ENCODE data around the gene COA7.

DNA sequence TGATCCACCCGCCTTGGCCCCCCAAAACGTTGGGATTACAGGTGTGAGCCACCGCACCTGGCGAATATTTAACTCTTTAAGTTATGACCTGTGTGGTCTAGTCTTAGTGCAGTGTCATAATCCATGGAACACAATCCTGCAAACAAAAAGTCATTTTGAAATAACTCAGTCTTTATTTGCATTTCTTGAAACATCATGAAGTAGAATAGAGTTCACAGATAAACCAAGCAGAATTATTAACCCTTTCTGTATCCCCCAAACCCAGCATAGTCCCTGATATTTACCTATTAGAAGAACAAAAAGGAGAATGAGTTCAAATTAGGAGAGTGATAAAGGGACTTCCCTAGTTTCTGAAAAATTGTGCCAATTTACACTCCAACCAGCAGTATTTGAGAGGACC is 48.0 kb upstream of the COA7 start:
- TF ChIP-seq, protein P1, sequence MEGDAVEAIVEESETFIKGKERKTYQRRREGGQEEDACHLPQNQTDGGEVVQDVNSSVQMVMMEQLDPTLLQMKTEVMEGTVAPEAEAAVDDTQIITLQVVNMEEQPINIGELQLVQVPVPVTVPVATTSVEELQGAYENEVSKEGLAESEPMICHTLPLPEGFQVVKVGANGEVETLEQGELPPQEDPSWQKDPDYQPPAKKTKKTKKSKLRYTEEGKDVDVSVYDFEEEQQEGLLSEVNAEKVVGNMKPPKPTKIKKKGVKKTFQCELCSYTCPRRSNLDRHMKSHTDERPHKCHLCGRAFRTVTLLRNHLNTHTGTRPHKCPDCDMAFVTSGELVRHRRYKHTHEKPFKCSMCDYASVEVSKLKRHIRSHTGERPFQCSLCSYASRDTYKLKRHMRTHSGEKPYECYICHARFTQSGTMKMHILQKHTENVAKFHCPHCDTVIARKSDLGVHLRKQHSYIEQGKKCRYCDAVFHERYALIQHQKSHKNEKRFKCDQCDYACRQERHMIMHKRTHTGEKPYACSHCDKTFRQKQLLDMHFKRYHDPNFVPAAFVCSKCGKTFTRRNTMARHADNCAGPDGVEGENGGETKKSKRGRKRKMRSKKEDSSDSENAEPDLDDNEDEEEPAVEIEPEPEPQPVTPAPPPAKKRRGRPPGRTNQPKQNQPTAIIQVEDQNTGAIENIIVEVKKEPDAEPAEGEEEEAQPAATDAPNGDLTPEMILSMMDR (IDR thresholded peaks at IDR 0.05): no peak
- TF ChIP-seq EZH2 (IDR thresholded peaks at IDR 0.05) (no peak), EZH2phosphoT487 (IDR thresholded peaks at IDR 0.05) (no peak)

Data from neural progenitor cell (in vitro differentiated cells).